Erythroblast (primary cell): ENCODE measurements around the gene RIMS1.

Experiments
- GATA1 ChIP-seq: IDR thresholded peaks from 2 replicates; pipeline ENCODE4 v1.6.1; 2011; ENCODE audit warnings: low read depth, mild to moderate bottlenecking, control low read depth, low read length, moderate library complexity
- POLR2A ChIP-seq: IDR thresholded peaks from 2 replicates; pipeline ENCODE4 v1.6.1; 2011; ENCODE audit warnings: mild to moderate bottlenecking, low read length

DNA sequence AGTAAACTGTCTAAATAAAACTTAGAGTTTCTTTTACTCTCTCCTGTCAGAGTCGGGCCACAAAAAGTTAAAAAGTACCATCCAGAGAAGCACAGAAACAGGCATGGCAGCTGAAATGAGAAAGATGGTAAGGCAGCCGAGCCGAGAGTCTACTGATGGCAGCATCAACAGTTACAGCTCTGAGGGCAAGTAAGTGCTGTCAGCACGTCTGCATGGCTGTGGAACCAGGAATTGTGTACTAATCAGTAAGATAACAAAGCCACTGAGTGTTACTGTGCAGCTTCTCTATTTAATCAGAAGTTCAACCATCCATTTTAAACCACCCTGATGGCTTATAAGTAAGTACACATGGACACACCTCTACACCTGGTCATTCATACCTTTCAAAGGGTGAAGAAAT, 504.2 kb downstream of the RIMS1 start:
- TF ChIP-seq POLR2A (no peak), GATA1 (no peak)
